ENCODE measurements around the gene CYBRD1. TPM values are rescaled to one million over a fixed set of nuclear protein-coding genes. Genes with fewer than 3 reads are reported as not detected.

The CYBRD1 gene
- total RNA-seq, 1 experiment from 2014 or later: 7.9 TPM

DNA sequence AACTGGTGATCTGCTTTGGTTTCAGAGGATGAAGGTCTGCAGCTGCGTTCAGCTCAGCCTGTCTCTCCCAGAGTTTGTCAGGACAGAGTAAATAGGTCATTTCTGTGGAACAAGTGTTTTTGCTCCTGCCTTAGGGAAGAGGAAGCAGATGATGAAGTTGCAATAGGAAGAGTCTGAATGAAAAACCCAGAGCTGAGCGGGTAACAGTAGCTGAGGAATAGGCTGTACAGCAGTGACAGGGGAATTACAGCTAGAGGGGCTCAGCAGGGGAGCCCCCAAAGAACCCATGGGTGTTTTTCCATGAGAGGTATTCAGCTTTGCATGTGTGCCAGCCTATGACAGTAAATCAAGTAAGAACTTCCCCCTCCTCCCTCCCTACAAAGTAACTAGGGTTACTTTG lies 10.3 kb upstream of the CYBRD1 start:
- Mint-ChIP-seq H3K27ac (no peak overlapping the region), H3K36me3 (no peaks in the 10 kb centered on the region; the same call in 1 of the 2 replicates), H3K27me3 (ENCODE audit: low read depth) (no peaks in the 10 kb centered on the region; the same call in 1 of the 2 replicates), H3K4me3 (no peak overlapping the region), H3K9me3 (peaks cover 6% of the 10 kb centered on the region; the same call in 1 of the 2 replicates), H3K4me1 (peaks cover 16% of the 10 kb centered on the region)
- CTCF ChIA-PET: interaction anchor here (1.7 kb wide), 1 partner anchor 10 kb away, joined by 5 read pairs; the partner anchor contains the start of gene CYBRD1
- POLR2A ChIA-PET: interaction anchor here (0.6 kb wide), 1 partner anchor 262 kb away, joined by 7 read pairs; no protein-coding TSS in a partner anchor
- ATAC-seq (no peak), DNase-seq (ENCODE audit: low spot score) (no peak)
- TF ChIP-seq PRDM15 (CRISPR knock-in tag; IDR thresholded peaks at IDR 0.05): no peak
- no peak for TF ChIP-seq ZNF532 (CRISPR knock-in tag; IDR thresholded peaks at IDR 0.05; ENCODE audit: borderline replicate concordance)
- no peak for TF ChIP-seq ZNF138 (CRISPR knock-in tag; conservative IDR thresholded peaks at IDR 0.05)
- no peak for TF ChIP-seq PRRX2 (CRISPR knock-in tag; IDR thresholded peaks at IDR 0.05)

- Mint-ChIP-seq H3K27ac (no peak overlapping the region), H3K9me3 (peaks cover 6% of the 10 kb centered on the region; the same call in 1 of the 2 replicates), H3K27me3 (ENCODE audit: low read depth) (no peaks in the 10 kb centered on the region; the same call in 1 of the 2 replicates), H3K36me3 (no peaks in the 10 kb centered on the region; the same call in 1 of the 2 replicates), H3K4me1 (peaks cover 16% of the 10 kb centered on the region), H3K4me3 (no peak overlapping the region)
- ChIA-PET POLR2A (interaction anchor here (0.6 kb wide), 1 partner anchor 263 kb away, joined by 7 read pairs; no protein-coding TSS in a partner anchor), CTCF (interaction anchor here (1.7 kb wide), 1 partner anchor 9 kb away, joined by 5 read pairs; the partner anchor contains the start of gene CYBRD1)
- no peak for ATAC-seq
- DNase-seq (ENCODE audit: low spot score): no peak
- TF ChIP-seq EMX1 (CRISPR knock-in tag; IDR thresholded peaks at IDR 0.05) (no peak), ETV6 (CRISPR knock-in tag; IDR thresholded peaks at IDR 0.05) (no peak), FOXP4 (CRISPR knock-in tag; IDR thresholded peaks at IDR 0.05) (no peak)
- TF ChIP-seq, protein P1, sequence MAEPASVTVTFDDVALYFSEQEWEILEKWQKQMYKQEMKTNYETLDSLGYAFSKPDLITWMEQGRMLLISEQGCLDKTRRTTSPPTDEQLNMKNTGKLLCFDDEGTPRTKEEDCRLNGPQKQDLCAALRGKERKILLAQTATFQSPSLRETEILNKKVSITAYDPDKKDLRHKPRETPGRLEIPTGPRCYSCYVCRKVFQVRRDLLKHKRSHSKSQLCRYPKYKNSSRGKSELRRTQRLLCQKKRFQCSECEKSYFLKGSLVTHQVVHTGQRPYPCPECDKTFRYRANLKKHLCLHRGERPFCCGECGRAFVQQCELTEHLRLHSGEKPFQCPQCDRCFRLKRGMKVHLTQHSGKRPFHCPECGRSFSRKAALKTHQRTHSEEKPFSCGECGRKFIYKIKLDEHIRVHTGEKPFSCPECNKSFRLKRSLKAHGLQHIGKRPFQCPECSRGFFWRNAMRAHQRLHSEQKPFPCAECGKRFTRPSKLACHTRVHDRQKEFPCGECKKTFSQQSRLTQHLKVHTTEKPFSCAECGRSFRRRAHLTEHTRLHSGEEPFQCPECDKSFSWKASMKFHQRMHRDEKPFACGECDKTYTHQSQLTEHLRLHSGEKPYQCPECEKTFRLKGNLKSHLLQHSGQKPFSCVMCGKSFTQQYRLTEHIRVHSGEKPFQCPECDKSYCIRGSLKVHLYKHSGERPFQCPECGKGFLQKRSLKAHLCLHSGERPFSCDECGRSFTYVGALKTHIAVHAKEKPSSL (CRISPR knock-in tag; conservative IDR thresholded peaks at IDR 0.05): no peak
- TF ChIP-seq, protein P2, sequence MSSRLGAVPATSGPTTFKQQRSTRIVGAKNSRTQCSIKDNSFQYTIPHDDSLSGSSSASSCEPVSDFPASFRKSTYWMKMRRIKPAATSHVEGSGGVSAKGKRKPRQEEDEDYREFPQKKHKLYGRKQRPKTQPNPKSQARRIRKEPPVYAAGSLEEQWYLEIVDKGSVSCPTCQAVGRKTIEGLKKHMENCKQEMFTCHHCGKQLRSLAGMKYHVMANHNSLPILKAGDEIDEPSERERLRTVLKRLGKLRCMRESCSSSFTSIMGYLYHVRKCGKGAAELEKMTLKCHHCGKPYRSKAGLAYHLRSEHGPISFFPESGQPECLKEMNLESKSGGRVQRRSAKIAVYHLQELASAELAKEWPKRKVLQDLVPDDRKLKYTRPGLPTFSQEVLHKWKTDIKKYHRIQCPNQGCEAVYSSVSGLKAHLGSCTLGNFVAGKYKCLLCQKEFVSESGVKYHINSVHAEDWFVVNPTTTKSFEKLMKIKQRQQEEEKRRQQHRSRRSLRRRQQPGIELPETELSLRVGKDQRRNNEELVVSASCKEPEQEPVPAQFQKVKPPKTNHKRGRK (CRISPR knock-in tag; IDR thresholded peaks at IDR 0.05; ENCODE audit: borderline replicate concordance): no peak
- TF ChIP-seq, protein P3, sequence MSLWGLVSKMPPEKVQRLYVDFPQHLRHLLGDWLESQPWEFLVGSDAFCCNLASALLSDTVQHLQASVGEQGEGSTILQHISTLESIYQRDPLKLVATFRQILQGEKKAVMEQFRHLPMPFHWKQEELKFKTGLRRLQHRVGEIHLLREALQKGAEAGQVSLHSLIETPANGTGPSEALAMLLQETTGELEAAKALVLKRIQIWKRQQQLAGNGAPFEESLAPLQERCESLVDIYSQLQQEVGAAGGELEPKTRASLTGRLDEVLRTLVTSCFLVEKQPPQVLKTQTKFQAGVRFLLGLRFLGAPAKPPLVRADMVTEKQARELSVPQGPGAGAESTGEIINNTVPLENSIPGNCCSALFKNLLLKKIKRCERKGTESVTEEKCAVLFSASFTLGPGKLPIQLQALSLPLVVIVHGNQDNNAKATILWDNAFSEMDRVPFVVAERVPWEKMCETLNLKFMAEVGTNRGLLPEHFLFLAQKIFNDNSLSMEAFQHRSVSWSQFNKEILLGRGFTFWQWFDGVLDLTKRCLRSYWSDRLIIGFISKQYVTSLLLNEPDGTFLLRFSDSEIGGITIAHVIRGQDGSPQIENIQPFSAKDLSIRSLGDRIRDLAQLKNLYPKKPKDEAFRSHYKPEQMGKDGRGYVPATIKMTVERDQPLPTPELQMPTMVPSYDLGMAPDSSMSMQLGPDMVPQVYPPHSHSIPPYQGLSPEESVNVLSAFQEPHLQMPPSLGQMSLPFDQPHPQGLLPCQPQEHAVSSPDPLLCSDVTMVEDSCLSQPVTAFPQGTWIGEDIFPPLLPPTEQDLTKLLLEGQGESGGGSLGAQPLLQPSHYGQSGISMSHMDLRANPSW (CRISPR knock-in tag; conservative IDR thresholded peaks at IDR 0.05; ENCODE audit: low read depth): no peak
- TF ChIP-seq, protein P4, sequence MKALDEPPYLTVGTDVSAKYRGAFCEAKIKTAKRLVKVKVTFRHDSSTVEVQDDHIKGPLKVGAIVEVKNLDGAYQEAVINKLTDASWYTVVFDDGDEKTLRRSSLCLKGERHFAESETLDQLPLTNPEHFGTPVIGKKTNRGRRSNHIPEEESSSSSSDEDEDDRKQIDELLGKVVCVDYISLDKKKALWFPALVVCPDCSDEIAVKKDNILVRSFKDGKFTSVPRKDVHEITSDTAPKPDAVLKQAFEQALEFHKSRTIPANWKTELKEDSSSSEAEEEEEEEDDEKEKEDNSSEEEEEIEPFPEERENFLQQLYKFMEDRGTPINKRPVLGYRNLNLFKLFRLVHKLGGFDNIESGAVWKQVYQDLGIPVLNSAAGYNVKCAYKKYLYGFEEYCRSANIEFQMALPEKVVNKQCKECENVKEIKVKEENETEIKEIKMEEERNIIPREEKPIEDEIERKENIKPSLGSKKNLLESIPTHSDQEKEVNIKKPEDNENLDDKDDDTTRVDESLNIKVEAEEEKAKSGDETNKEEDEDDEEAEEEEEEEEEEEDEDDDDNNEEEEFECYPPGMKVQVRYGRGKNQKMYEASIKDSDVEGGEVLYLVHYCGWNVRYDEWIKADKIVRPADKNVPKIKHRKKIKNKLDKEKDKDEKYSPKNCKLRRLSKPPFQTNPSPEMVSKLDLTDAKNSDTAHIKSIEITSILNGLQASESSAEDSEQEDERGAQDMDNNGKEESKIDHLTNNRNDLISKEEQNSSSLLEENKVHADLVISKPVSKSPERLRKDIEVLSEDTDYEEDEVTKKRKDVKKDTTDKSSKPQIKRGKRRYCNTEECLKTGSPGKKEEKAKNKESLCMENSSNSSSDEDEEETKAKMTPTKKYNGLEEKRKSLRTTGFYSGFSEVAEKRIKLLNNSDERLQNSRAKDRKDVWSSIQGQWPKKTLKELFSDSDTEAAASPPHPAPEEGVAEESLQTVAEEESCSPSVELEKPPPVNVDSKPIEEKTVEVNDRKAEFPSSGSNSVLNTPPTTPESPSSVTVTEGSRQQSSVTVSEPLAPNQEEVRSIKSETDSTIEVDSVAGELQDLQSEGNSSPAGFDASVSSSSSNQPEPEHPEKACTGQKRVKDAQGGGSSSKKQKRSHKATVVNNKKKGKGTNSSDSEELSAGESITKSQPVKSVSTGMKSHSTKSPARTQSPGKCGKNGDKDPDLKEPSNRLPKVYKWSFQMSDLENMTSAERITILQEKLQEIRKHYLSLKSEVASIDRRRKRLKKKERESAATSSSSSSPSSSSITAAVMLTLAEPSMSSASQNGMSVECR (CRISPR knock-in tag; IDR thresholded peaks at IDR 0.05; ENCODE audit: borderline replicate concordance): no peak
These were observed 9.5 kb upstream of the CYBRD1 start for GRCh38 chr2:171512683-171513195.

Measured in WTC11 (cell line).